Fibroblast of lung (primary cell): ENCODE measurements around the gene PCNT.

Source experiments
- EZH2 ChIP-seq: IDR thresholded peaks from 2 replicates; pipeline ENCODE4 v1.5.1; 2012; ENCODE audit warnings: low read length, control low read depth, mild to moderate bottlenecking; ENCODE audit errors: missing control alignments
- TF ChIP-seq, protein P1 (sequence below), 2 donors: IDR thresholded peaks in 1 of 2; conservative IDR thresholded peaks in 1 of 2; 1 replicate in 1 of 2; 2 replicates in 1 of 2; pipeline ENCODE4 v1.5.1; 2011 to 2012; ENCODE audit warnings: low read length in 2 of 2, control low read depth in 1 of 2, inconsistent platforms in 1 of 2, low read depth in 1 of 2, mild to moderate bottlenecking in 1 of 2

DNA sequence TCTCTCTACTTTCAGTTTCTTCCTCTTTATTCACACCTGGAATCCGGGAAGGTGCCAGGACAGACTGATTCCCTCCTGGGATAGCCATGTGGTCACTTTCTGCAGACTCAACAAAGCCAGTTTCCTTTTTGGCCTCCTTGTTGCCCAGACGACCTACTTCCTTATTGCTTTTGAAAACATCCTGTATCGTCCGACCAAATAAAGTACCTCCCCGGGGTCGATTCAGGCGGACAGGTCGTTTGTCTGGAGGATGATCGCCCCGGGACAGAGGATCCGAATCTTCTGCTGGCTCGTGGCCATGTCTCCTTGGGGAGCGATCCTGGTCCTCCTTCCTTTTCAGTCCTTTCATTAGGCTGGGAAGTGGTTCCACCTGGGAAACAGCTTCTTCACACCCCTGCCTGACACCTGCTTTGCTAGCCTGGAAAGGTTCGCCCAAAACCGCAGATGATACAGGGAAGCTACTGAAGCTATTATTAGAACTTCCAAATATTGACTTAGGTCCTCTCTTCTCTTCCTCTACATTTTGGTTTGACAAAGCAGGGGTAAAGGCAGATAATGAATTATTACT, 39.8 kb upstream of the PCNT start:
- no peak for TF ChIP-seq EZH2
- TF ChIP-seq, protein P1, sequence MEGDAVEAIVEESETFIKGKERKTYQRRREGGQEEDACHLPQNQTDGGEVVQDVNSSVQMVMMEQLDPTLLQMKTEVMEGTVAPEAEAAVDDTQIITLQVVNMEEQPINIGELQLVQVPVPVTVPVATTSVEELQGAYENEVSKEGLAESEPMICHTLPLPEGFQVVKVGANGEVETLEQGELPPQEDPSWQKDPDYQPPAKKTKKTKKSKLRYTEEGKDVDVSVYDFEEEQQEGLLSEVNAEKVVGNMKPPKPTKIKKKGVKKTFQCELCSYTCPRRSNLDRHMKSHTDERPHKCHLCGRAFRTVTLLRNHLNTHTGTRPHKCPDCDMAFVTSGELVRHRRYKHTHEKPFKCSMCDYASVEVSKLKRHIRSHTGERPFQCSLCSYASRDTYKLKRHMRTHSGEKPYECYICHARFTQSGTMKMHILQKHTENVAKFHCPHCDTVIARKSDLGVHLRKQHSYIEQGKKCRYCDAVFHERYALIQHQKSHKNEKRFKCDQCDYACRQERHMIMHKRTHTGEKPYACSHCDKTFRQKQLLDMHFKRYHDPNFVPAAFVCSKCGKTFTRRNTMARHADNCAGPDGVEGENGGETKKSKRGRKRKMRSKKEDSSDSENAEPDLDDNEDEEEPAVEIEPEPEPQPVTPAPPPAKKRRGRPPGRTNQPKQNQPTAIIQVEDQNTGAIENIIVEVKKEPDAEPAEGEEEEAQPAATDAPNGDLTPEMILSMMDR (conservative IDR thresholded peaks at IDR 0.05 in 1 of 2, IDR thresholded peaks at IDR 0.05 in 1 of 2; ENCODE audit: low read depth in 1 of 2, low read length in 2 of 2): no peak
